GM18858 (cell line): ENCODE measurements around the gene RSPRY1.

Source experiments
- ATAC-seq: cut with Tn5 transposase; IDR thresholded peaks from one replicate; pipeline ENCODE4 v1.9.1; 2021; ENCODE audit not compliant: unreplicated experiment

The RSPRY1 gene

GRCh38 chr16:57152096-57153093, 33.7 kb upstream of the RSPRY1 start:
- no peak for ATAC-seq

DNA sequence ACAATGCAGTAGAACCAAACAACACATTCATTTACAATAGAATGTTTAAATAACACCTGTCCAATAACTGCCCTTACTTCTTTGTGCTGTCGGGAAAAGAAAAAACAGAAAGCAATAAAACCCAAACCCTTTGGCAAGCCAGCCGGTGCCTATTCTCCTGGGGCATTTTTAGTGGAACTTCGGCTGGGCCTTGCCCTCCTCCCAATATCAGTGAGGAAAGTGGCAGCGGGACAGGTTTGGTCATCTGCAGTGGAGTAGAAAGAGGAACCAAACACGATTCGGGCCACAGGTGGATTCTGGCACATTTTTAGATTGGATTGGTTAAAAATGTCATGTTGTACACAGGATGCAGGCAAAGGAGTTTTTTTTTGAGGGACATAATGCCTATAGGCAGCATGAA, 32.3 kb upstream of the RSPRY1 start:
- ATAC-seq: no peak

- no peak for ATAC-seq
Observed at GRCh38 chr16:57155702-57156350, 30.3 kb upstream of the RSPRY1 start.

GRCh38 chr16:57156351-57156703, 29.8 kb upstream of the RSPRY1 start:
- no peak for ATAC-seq

- no peak for ATAC-seq
Observed at GRCh38 chr16:57157533-57157932, 28.6 kb upstream of the RSPRY1 start.

DNA sequence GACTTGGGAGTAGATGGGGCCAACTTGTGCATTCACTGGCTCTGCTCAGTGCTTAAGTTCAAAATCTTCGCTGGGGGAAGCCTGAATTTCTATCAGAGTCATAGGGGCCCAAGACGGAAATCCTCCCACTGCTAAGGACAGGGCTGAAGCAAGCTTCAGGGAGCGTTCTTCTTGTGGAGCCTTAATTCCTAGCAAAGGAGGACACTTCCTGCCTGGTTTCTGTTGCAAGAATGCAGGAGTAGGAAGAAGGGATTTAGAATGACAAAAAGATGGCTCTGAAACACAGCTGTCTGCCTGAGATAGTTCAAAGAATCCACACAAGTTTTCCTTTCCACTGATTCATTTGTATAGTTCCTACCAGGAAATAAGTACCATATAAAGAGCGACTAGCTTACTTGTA, 26.7 kb upstream of the RSPRY1 start:
- no peak for ATAC-seq

GRCh38 chr16:57163842-57164241, 22.3 kb upstream of the RSPRY1 start:
- no peak for ATAC-seq

GRCh38 chr16:57165483-57165882, 20.6 kb upstream of the RSPRY1 start:
- no peak for ATAC-seq

GRCh38 chr16:57165938-57166337, 20.2 kb upstream of the RSPRY1 start:
- ATAC-seq: no peak

DNA sequence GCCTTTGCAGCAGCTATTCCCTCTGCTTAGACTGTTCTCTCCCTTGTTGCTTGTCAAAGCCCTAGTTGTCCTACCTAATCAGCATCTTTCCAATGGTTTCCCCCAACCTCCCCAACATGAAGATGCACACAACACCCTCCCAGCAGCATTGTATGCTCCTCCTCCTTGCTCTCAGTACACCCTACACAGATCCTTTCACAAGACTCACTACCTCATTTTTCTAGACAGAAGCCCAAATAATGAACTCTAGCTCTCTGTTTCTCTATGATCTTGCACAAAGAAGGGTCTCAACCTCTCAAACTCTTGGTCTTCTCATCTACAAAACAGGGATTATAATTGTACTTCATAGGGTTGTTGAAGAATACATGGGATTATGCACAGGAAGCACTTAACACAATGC, 19.7 kb upstream of the RSPRY1 start:
- no peak for ATAC-seq

GRCh38 chr16:57166951-57167350, 19.2 kb upstream of the RSPRY1 start:
- no peak for ATAC-seq

- no peak for ATAC-seq
Observed at GRCh38 chr16:57167538-57167937, 18.6 kb upstream of the RSPRY1 start.

DNA sequence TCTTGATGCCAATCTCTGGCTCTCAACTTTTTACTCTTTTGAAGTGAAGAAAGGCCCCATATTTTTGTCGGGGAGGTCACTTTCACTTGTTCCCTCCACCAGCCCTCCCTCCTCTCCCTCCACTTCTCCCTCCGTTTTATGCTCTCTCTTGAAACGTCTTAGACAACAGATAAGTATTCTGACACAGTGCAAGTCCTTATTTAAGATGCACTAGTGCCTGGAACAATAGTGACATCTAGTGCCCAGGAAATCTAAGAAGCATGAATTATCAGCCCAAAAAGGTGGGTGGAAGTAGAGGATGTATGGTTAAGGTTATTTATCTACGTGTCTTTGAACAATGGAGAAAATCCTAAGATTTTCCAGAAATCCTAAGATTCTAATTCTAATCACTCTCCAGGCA, 18.2 kb upstream of the RSPRY1 start:
- ATAC-seq: no peak

DNA sequence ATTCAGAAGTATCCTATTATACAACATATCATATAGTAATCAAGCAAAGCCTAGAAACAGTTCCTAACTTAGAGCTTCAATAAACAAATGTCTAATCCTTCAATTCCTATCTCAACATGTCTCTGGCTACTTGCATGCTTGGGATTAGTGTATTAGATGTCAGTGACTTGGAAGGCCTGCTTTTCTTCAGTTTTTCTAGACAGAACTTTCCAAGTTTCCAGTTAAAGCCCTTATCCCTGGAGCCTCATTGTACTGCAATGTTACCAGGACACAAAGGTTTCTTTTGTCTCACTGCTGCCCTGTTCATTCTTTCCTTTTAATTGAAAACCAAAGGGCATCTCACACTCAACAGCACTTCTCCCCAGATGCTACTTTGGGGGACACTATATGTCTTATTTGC, 16.8 kb upstream of the RSPRY1 start:
- ATAC-seq: no peak

GRCh38 chr16:57172721-57173290, 13.3 kb upstream of the RSPRY1 start:
- no peak for ATAC-seq

DNA sequence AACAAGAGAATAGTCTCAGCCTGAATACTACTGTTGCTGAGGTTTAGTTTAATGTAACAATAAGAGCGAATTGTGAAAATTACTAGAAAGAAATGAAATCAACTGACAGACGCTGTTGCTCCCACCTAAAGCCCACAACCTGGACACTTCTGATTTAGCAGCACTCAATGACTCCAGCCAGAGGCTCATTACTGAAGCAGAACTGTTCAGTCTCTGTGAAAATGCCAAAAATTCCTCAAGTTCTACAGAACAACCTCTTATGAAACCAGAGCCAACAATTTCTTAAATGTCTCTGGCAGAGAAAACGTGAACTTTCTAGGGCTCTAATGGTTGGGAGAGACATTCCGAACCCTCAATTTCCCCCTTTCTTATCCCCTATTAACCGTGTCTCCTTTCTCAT, 10.2 kb upstream of the RSPRY1 start:
- ATAC-seq: no peak

DNA sequence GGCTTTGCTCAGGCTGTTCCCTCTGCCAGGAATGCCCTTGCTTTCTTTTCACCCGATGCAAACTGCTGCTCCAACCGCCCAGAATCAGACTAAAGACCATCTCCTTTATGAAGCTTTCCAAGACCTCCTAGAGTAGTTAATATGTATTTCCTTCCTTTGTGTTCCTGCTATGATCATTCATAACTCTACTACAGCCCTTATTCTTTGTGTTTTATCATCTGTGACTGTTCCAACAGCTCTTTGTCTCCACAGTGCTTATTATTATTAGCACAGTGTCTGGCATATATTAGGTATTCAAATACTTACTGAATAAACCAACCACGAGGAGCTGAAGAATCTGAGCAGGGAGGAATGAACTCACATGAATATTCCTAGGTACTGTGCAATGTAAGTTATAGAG, 7.9 kb upstream of the RSPRY1 start:
- no peak for ATAC-seq

GRCh38 chr16:57178793-57179212, 7.3 kb upstream of the RSPRY1 start:
- ATAC-seq: no peak

- ATAC-seq: no peak
Observed at GRCh38 chr16:57179215-57179828, 6.8 kb upstream of the RSPRY1 start.

DNA sequence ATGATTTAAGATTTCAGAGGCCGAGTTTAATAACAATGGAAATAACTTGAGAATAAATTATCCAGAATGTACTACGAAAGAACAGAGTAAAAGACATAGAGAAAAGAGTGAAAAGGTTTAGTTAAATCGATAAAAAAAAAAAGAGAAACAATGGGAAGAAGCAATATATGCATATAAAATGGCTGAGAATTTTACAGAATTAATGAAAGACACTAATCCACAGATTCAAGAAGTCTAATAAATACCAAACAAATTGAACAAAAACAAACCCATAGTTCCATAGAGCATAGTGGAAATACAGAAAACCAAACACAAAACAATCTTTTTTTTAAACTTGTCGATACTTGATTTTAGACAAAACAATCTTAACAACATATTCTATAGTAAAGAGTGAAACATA, 2.0 kb upstream of the RSPRY1 start:
- no peak for ATAC-seq

DNA sequence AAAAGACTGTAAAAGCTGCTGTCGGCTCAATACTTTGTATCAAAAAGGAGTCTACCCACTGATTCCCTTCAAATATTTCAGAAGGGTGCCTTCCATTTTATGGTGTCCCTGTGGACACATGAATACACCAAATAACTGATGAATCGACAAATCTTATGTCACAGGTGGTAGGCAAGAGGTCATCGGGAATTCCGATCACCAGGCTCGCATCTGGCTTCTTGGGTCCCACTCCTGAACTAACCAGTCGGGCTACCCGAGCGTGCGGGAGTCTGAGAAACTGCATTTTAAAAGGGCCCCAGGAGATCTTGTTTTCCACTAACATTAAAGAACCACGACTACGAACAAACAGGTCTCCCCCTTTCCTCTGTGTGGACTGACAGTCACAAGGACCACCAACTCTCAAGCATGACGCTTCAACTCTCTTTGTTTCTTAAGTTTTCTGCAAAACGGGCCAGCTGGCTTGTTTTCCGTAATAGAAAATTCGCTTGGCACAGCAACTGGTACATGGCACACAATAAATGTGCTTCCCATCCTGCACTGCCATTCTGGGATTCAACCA, 1.2 kb upstream of the RSPRY1 start:
- no peak for ATAC-seq
